ENCODE measurements around the gene PEMT. TPM values are rescaled to one million over a fixed set of nuclear protein-coding genes. Genes with fewer than 3 reads are reported as not detected.

PEMT gene
- total and polyA plus RNA-seq, 9 of the 15 experiments (the other 6 are each of a cell fraction or from before 2014, with no cell fraction given): 1.4 to 36.4 (median 13.6) TPM

DNA sequence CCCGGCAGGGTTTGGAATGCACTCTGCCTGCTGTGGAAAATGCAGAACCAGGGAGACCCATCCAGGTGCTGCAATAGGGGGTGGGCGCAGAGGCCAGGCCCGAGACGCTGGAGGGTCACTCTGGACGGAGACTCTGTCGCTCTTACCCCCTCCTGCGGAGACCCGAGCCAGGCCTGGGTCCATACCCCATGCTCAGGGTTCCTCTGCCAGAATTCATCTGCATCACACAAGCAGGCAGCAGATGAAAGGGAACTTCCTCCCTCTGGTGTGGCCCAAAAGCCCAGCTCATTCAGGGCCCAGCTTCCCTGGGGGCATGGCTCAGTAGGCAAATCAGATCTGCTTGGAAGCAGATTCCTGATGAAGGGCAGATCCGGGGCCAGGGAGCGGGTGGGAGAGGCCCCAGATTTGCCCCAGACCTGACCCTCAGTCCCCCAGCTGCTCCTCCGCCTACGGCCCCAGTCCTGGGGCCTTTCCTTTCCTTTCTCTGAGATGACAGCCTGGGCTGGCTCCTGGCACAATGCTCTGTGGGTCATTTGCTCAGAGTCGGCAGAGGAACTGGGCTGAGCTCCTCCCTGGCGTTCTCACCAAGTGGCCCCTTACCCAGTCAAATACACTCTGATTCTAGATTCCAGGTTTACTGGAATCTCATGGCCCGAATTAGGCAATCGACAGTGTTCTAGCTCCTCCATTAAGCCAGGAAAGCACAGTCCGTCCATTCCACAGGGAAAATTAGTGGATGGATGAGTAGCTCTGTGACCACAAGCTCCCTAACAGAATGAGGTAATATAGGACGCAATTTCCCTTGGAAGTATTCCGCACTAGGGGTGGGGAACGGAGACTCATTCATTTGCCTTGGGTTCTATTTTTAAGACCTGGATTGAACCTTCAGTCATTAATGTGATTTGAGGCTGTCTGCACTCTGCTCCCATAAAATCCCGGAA lies 76.2 kb downstream of the PEMT start:
- Histone ChIP-seq H3K79me2 (ENCODE audit: control insufficient read depth, insufficient read depth, low read length) (no peaks in the 10 kb centered on the region), H3K9me3 (replicated peaks; ENCODE audit: control insufficient read depth, insufficient read depth, low read depth, low read length) (no peaks in the 10 kb centered on the region), H3K27me3 (ENCODE audit: control insufficient read depth in 2 of 2, insufficient read depth in 2 of 2, low read length in 2 of 2) (no peaks in the 10 kb centered on the region), H3K4me3 (no peak overlapping the region), H3K9ac (ENCODE audit: insufficient read depth in 1 of 2, low read depth in 2 of 2, low read length in 2 of 2) (no peak overlapping the region; a peak in 1 of 4 replicates), H3K4me2 (ENCODE audit: insufficient read depth, low read length) (no peak overlapping the region), H4K20me1 (replicated peaks; ENCODE audit: control insufficient read depth, insufficient read depth, low read length) (no peaks in the 10 kb centered on the region), H3K27ac (ENCODE audit: extremely low read depth, low read depth, low read length) (no peak overlapping the region), H3K36me3 (ENCODE audit: control insufficient read depth, insufficient read depth, low read length) (no peaks in the 10 kb centered on the region), H2AFZ (ENCODE audit: low read depth, low read length) (no peak overlapping the region), H3K4me1 (replicated peaks in 1 of 2; ENCODE audit: control insufficient read depth in 2 of 2, insufficient read depth in 2 of 2, low read length in 2 of 2) (peaks cover 1 to 28% of the 10 kb centered on the region in 2 experiments; a peak in 3 of 5 replicates), H3K9me1 (ENCODE audit: control insufficient read depth, insufficient read depth, low read length) (no peaks in the 10 kb centered on the region)
- in situ Hi-C loops (cut with MboI) (no loop called here), intact Hi-C loops (cut with micrococcal nuclease) (no loop called here)
- ChIA-PET CTCF (ENCODE audit: low intra/inter-chr PET ratio) (no interaction called here), POLR2A (interaction anchor here (0.5 to 0.8 kb wide), 3 partner anchors 20 to 1604 kb away, joined by 3 to 4 read pairs (median 3); no protein-coding TSS in a partner anchor)
- no peak for ATAC-seq
- no peak for DNase-seq (ENCODE audit: extremely low read depth in 1 of 4, low spot score in 3 of 4)
- no peak for FAIRE-seq
- BruUV-seq (replicated peaks): no TSS peak
- 74% methylated on average over 12 of the region's 21 CpGs for WGBS (ENCODE audit: insufficient coverage, low coverage, missing lambda C conversion rate)
- TF ChIP-seq NEUROD1 (IDR thresholded peaks at IDR 0.05; ENCODE audit: borderline replicate concordance, low read depth, low read length, partially characterized antibody): no peak
- no peak for TF ChIP-seq IFI16 (CRISPR knock-in tag; IDR thresholded peaks at IDR 0.05)
- TF ChIP-seq, protein P1, sequence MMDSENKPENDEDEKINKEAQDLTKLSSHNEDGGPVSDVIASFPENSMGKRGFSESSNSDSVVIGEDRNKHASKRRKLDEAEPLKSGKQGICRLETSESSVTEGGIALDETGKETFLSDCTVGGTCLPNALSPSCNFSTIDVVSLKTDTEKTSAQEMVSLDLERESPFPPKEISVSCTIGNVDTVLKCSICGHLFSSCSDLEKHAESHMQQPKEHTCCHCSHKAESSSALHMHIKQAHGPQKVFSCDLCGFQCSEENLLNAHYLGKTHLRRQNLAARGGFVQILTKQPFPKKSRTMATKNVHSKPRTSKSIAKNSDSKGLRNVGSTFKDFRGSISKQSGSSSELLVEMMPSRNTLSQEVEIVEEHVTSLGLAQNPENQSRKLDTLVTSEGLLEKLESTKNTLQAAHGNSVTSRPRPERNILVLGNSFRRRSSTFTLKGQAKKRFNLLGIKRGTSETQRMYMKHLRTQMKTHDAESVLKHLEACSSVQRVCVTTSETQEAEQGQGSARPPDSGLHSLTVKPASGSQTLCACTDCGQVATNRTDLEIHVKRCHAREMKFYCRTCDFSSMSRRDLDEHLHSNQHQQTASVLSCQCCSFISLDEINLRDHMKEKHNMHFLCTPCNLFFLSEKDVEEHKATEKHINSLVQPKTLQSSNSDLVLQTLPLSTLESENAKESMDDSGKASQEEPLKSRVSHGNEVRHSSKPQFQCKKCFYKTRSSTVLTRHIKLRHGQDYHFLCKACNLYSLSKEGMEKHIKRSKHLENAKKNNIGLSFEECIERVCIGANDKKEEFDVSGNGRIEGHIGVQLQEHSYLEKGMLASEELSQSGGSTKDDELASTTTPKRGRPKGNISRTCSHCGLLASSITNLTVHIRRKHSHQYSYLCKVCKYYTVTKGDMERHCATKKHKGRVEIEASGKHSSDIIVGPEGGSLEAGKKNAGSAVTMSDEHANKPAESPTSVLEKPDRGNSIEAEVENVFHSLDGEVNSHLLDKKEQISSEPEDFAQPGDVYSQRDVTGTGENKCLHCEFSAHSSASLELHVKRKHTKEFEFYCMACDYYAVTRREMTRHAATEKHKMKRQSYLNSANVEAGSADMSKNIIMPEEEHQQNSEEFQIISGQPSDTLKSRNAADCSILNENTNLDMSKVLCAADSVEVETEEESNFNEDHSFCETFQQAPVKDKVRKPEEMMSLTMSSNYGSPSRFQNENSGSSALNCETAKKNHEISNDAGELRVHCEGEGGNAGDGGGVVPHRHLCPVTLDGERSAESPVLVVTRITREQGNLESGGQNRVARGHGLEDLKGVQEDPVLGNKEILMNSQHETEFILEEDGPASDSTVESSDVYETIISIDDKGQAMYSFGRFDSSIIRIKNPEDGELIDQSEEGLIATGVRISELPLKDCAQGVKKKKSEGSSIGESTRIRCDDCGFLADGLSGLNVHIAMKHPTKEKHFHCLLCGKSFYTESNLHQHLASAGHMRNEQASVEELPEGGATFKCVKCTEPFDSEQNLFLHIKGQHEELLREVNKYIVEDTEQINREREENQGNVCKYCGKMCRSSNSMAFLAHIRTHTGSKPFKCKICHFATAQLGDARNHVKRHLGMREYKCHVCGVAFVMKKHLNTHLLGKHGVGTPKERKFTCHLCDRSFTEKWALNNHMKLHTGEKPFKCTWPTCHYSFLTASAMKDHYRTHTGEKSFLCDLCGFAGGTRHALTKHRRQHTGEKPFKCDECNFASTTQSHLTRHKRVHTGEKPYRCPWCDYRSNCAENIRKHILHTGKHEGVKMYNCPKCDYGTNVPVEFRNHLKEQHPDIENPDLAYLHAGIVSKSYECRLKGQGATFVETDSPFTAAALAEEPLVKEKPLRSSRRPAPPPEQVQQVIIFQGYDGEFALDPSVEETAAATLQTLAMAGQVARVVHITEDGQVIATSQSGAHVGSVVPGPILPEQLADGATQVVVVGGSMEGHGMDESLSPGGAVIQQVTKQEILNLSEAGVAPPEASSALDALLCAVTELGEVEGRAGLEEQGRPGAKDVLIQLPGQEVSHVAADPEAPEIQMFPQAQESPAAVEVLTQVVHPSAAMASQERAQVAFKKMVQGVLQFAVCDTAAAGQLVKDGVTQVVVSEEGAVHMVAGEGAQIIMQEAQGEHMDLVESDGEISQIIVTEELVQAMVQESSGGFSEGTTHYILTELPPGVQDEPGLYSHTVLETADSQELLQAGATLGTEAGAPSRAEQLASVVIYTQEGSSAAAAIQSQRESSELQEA (IDR thresholded peaks at IDR 0.05; ENCODE audit: low read depth): no peak
- no peak for TF ChIP-seq SREBF2 (CRISPR knock-in tag; IDR thresholded peaks at IDR 0.05)
- no peak for TF ChIP-seq CXXC5 (CRISPR knock-in tag; IDR thresholded peaks at IDR 0.05)
- no peak for TF ChIP-seq ZKSCAN8 (CRISPR knock-in tag; IDR thresholded peaks at IDR 0.05)

Measured in K562 (cell line).